OCI-LY1 (cell line): ENCODE results near the gene TTC6.

Experiments used
- H2AFZ ChIP-seq: fragments of 200-600 bp; sonication (generic), shearing (Covaris generic); 2 replicates; pipeline ENCODE4 v1.6.0; 2014; ENCODE audit warnings: antibody characterized with exemption, mild to moderate bottlenecking, low read length
- H3F3A ChIP-seq: fragments of 200-600 bp; sonication (generic), shearing (Covaris generic); 2 replicates; pipeline ENCODE4 v1.6.0; 2014; ENCODE audit warnings: mild to moderate bottlenecking, antibody characterized with exemption, low read length, moderate library complexity; ENCODE audit not compliant: insufficient read depth
- H3K27ac ChIP-seq: fragments of 200-600 bp; sonication (generic); 2 replicates; pipeline ENCODE4 v1.5.1; 2014; ENCODE audit warnings: low read length, mixed run types, mild to moderate bottlenecking, low read depth; ENCODE audit not compliant: poor library complexity, severe bottlenecking
- H3K27me3 ChIP-seq: fragments of 200-600 bp; sonication (generic); 2 replicates; pipeline ENCODE4 v1.6.0; 2014; ENCODE audit warnings: antibody characterized with exemption, mild to moderate bottlenecking, low read length, moderate library complexity; ENCODE audit not compliant: insufficient read depth
- H3K36me3 ChIP-seq: fragments of 200-600 bp; sonication (generic); 2 replicates; pipeline ENCODE4 v1.6.1; 2014; ENCODE audit warnings: mild to moderate bottlenecking, antibody characterized with exemption, low read length, moderate library complexity, mixed read lengths; ENCODE audit not compliant: insufficient read depth
- H3K4me1 ChIP-seq: fragments of 200-600 bp; sonication (generic); 2 replicates; pipeline ENCODE4 v1.5.1; 2014; ENCODE audit warnings: mild to moderate bottlenecking, low read length, moderate library complexity; ENCODE audit not compliant: insufficient read depth, severe bottlenecking
- H3K4me2 ChIP-seq: fragments of 200-600 bp; sonication (generic), shearing (Covaris generic); 2 replicates; pipeline ENCODE4 v1.6.1; 2014; ENCODE audit warnings: low read length
- H3K4me3 ChIP-seq: fragments of 200-600 bp; sonication (generic); 2 replicates; pipeline ENCODE4 v1.5.1; 2014; ENCODE audit warnings: low read length, low read depth, mild to moderate bottlenecking, mixed read lengths; ENCODE audit not compliant: poor library complexity, severe bottlenecking
- H3K79me2 ChIP-seq: fragments of 200-600 bp; shearing (Covaris generic); 2 replicates; pipeline ENCODE4 v1.6.1; 2016; ENCODE audit warnings: mixed run types, low read length, mixed read lengths; ENCODE audit not compliant: insufficient read depth
- H3K9ac ChIP-seq: fragments of 200-600 bp; sonication (generic), shearing (Covaris generic); 2 replicates; pipeline ENCODE4 v1.6.1; 2014; ENCODE audit warnings: mild to moderate bottlenecking, low read length, mixed read lengths
- H3K9me2 ChIP-seq: fragments of 200-600 bp; sonication (generic), shearing (Covaris generic); 2 replicates; pipeline ENCODE4 v1.6.1; 2014; ENCODE audit warnings: low read depth, mild to moderate bottlenecking, low read length, mixed read lengths
- H3K9me3 ChIP-seq: fragments of 200-600 bp; shearing (Covaris generic); 2 replicates; pipeline ENCODE4 v1.6.1; 2014; ENCODE audit warnings: low read length, mixed read lengths
- H4K20me1 ChIP-seq: fragments of 200-600 bp; sonication (generic), shearing (Covaris generic); 2 replicates; pipeline ENCODE4 v1.6.0; 2016; ENCODE audit warnings: mild to moderate bottlenecking, low read length; ENCODE audit not compliant: insufficient read depth
- EZH2 ChIP-seq: fragments of 200-600 bp; sonication (generic), shearing (Covaris generic); IDR thresholded peaks from 2 replicates; pipeline ENCODE4 v1.8.0; 2017; ENCODE audit warnings: borderline replicate concordance, mixed run types, mild to moderate bottlenecking, antibody characterized with exemption, low read length, moderate library complexity, mixed read lengths
- TF ChIP-seq, protein P1 (sequence below): fragments of 200-600 bp; sonication (generic), shearing (Covaris generic); IDR thresholded peaks from 2 replicates; pipeline ENCODE4 v1.5.1; 2017; ENCODE audit warnings: mild to moderate bottlenecking, antibody characterized with exemption, low read length, moderate library complexity, mixed read lengths

The TTC6 gene

DNA sequence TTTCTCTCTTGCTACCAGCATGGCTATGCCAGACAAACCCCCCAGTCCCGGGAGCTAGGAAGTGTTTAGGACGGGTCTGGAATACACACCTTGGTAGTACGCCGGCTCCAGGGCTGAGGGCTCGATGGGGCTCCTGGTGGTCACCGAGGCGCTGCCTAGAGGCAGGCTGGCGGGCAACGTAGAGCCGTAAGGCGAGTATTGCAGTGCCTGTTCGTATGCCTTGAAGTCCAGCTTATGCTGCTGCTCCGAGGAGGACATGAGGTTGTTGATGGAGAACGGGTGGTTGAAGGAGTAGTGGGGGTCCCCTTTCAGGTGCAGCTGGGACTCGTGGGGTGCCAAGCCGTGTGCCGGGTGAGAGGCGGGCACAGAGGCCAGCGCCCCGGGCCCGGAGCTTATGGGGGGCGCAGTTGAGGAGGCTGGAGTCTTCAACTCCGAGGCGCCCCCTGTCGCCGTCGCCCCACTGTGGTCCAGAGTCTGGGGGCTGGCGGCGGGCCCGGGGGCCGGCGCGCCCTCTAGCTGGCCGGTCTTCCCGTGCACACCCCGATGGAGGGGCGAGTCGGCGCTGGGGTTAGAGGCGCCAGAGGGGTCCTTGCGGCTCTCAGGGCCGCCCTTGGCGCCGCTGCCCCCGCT lies 4.0 kb upstream of the TTC6 start:
- H3K9me2 ChIP-seq = no peaks in the 10 kb centered on the region
- H3K27me3 ChIP-seq = no peaks in the 10 kb centered on the region
- no peaks in the 10 kb centered on the region for H3K9me3 ChIP-seq
- H3K79me2 ChIP-seq = no peaks in the 10 kb centered on the region
- H3K4me2 ChIP-seq = no peak overlapping the region
- no peak for TF ChIP-seq EZH2
- TF ChIP-seq, protein P1, sequence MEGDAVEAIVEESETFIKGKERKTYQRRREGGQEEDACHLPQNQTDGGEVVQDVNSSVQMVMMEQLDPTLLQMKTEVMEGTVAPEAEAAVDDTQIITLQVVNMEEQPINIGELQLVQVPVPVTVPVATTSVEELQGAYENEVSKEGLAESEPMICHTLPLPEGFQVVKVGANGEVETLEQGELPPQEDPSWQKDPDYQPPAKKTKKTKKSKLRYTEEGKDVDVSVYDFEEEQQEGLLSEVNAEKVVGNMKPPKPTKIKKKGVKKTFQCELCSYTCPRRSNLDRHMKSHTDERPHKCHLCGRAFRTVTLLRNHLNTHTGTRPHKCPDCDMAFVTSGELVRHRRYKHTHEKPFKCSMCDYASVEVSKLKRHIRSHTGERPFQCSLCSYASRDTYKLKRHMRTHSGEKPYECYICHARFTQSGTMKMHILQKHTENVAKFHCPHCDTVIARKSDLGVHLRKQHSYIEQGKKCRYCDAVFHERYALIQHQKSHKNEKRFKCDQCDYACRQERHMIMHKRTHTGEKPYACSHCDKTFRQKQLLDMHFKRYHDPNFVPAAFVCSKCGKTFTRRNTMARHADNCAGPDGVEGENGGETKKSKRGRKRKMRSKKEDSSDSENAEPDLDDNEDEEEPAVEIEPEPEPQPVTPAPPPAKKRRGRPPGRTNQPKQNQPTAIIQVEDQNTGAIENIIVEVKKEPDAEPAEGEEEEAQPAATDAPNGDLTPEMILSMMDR = no peak
- H3K27ac ChIP-seq = no peak overlapping the region
- no peaks in the 10 kb centered on the region for H4K20me1 ChIP-seq
- no peak overlapping the region for H2AFZ ChIP-seq
- no peak overlapping the region for H3K9ac ChIP-seq
- no peaks in the 10 kb centered on the region for H3K4me1 ChIP-seq
- no peaks in the 10 kb centered on the region for H3K36me3 ChIP-seq
- no peak overlapping the region for H3K4me3 ChIP-seq
- H3F3A ChIP-seq = no peaks in the 10 kb centered on the region

DNA sequence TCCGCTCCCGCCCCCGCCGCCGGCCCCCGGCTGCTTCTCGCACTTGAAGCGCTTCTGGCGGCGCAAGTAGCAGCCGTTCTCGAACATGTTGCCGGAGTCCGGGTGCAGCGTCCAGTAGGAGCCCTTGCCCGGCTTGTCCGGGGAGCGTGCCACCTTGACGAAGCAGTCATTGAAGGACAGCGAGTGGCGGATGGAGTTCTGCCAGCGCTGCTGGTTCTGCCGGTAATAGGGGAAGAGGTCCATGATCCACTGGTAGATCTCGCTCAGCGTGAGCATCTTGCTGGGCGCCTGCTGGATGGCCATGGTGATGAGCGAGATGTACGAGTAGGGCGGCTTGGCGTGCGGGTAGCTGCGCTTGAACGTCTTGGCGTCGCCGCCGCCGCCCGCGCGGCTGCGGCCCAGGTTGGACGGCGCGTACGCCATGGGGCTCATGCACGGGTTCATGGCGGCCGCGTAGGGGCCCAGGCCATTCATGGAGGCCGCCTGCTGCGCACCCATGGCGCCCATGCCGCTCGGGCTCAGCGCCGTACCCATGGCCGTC lies 3.4 kb upstream of the TTC6 start:
- H3K9me2 ChIP-seq = no peaks in the 10 kb centered on the region
- H3K9me3 ChIP-seq = no peaks in the 10 kb centered on the region
- H3K79me2 ChIP-seq = no peaks in the 10 kb centered on the region
- no peaks in the 10 kb centered on the region for H3F3A ChIP-seq
- TF ChIP-seq, protein P1 = no peak
- no peak for TF ChIP-seq EZH2
- H3K4me2 ChIP-seq = no peak overlapping the region
- H3K4me3 ChIP-seq = no peak overlapping the region
- no peak overlapping the region for H2AFZ ChIP-seq
- no peaks in the 10 kb centered on the region for H4K20me1 ChIP-seq
- no peaks in the 10 kb centered on the region for H3K36me3 ChIP-seq
- H3K27me3 ChIP-seq = no peaks in the 10 kb centered on the region
- no peaks in the 10 kb centered on the region for H3K4me1 ChIP-seq
- no peak overlapping the region for H3K27ac ChIP-seq
- no peak overlapping the region for H3K9ac ChIP-seq

DNA sequence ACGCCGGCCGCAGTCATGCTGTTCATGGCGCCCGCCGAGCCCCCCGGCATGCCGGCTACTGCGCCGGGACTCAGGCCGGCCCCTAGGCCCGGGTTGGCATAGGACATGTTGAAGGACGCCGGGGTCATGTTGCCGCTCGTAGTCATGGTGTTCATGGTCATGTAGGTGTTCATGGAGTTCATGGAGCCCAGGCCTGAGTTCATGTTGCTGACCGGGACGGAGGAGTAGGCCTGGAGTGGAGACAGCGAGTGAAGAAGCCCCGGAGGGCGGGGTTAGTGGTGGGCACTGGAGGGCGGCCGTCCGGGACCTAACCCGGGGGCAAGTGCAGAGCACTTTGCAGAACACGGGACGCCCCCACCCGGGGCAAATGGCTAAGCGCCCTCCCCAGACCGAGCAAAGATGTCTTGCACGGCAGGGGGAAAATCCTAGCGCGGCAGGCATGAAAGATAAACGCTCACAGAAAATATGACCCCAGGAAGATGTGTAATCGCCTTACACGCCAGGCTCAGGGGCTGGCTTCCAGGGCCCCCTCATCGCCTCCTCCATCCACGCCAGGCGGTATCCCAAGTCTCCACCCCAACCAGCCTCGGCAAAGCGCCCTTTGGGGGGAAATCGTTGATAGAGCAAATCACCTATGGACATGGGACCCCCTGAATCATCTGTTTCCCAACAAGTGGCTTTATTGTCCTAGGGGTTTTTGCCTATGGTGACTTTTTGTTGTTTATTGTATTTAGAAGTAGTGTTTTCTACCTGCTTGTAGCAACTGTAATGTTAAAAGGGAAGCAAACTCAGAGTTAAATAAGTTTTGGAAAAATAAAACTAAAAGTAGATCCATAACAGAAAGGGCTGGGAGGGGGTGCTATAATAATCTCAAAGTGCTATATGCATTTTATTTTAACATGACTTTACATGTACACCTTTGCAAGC lies 2.7 kb upstream of the TTC6 start:
- H3K36me3 ChIP-seq = no peaks in the 10 kb centered on the region
- TF ChIP-seq EZH2 = no peak
- TF ChIP-seq, protein P1 = no peak
- H3K4me2 ChIP-seq = no peak overlapping the region
- no peak overlapping the region for H3K9ac ChIP-seq
- no peak overlapping the region for H2AFZ ChIP-seq
- no peaks in the 10 kb centered on the region for H3K27me3 ChIP-seq
- no peaks in the 10 kb centered on the region for H3K4me1 ChIP-seq
- H4K20me1 ChIP-seq = no peaks in the 10 kb centered on the region
- H3K9me3 ChIP-seq = no peaks in the 10 kb centered on the region
- H3F3A ChIP-seq = no peaks in the 10 kb centered on the region
- no peak overlapping the region for H3K27ac ChIP-seq
- no peak overlapping the region for H3K4me3 ChIP-seq
- no peaks in the 10 kb centered on the region for H3K9me2 ChIP-seq
- H3K79me2 ChIP-seq = no peaks in the 10 kb centered on the region
